NCI-H1694 treated with DMSO at 0.1 percent for 48 hours (cell line): ENCODE data around the gene MAP3K19.
"Not testable (repeated sequence)": the region's sequence is repeated elsewhere in the genome, so short reads cannot be mapped to it uniquely, and the experiment has no call there.

Experiments used
- DNase-seq: peaks from one replicate; lab custom pipeline; 2025; lab: John Stamatoyannopoulos, UW

Gene MAP3K19, protein sequence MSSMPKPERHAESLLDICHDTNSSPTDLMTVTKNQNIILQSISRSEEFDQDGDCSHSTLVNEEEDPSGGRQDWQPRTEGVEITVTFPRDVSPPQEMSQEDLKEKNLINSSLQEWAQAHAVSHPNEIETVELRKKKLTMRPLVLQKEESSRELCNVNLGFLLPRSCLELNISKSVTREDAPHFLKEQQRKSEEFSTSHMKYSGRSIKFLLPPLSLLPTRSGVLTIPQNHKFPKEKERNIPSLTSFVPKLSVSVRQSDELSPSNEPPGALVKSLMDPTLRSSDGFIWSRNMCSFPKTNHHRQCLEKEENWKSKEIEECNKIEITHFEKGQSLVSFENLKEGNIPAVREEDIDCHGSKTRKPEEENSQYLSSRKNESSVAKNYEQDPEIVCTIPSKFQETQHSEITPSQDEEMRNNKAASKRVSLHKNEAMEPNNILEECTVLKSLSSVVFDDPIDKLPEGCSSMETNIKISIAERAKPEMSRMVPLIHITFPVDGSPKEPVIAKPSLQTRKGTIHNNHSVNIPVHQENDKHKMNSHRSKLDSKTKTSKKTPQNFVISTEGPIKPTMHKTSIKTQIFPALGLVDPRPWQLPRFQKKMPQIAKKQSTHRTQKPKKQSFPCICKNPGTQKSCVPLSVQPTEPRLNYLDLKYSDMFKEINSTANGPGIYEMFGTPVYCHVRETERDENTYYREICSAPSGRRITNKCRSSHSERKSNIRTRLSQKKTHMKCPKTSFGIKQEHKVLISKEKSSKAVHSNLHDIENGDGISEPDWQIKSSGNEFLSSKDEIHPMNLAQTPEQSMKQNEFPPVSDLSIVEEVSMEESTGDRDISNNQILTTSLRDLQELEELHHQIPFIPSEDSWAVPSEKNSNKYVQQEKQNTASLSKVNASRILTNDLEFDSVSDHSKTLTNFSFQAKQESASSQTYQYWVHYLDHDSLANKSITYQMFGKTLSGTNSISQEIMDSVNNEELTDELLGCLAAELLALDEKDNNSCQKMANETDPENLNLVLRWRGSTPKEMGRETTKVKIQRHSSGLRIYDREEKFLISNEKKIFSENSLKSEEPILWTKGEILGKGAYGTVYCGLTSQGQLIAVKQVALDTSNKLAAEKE (N-terminal part only)

DNA sequence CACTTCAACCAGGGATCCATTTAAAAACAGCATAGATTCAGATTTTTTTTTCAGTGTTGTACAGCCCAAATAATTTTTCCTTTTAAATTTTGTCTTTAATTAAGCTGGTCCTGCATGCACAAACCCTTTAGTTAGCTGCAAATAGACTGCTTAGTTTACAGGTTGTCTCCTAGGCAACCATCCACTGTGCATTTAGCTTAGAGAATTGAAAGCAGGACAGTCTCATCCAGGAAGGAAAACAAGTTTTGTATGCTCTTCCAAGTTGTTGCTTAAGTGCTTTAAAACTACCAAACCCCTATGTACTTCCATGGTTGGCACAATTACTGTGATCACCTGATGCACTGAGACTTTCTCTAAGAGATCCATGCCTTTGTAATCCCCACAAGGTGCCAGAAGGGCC is at the start of gene MAP3K19:
TSS of gene MAP3K19 (minus strand) at position 148 of the 400 bp plus-strand sequence. CDS start 22,800 bp downstream, outside the sequence.
- DNase-seq = no peak

DNA sequence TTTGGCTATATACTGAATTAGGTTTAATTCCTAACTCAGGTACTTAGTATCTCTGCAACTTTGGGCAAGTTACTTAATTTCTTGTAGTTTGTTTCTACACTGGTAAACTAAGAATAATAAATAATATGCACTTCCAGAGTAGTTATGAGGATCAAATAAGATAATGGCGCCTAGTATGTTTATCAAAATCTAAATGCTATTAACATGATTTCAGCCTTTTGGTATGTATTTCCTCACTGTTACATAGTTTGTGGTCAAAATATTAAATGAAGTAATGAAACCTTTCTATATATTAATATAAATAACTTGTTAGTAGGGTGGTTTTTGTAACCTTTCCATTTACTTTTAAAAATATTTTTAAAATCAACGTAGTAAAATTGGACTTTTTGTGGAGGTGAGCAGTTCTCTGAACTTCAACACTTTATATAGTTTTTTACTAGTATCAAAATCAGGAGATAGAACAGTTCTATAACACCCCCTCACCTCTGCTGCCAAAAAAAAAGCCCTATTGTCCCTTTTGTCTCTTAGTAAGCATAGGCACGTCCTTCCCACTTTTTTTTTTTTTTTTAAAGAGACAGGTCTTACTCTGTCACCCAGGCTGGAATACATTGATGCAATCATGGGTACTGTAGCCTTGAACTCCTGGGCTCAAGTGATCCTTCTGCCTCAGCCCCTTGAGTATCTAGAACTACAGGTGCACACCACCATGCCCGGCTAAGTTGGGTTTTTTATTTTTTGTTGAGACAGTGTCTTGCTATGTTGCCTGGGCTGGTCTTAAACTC is 49.6 kb upstream of the MAP3K19 start:
- no peak for DNase-seq

DNA sequence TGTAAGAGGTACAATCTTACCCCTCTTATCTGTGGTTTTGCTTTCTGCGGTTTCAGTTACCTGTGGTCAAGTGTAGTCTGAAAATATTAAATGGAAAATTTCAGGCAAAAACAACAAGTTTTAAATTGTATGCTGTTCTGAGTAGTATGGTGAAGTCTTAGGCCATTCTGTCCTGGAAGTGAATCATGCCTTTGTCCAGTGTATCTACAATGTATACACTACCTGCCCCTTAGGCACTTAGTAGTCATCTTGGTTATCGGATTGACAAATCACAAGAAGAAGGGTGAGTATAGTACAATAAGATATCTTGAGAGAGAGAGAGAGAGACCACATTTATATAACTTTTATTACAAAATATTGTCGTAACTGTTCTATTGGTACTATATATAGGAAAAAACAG is 48.3 kb upstream of the MAP3K19 start:
- no peak for DNase-seq

DNA sequence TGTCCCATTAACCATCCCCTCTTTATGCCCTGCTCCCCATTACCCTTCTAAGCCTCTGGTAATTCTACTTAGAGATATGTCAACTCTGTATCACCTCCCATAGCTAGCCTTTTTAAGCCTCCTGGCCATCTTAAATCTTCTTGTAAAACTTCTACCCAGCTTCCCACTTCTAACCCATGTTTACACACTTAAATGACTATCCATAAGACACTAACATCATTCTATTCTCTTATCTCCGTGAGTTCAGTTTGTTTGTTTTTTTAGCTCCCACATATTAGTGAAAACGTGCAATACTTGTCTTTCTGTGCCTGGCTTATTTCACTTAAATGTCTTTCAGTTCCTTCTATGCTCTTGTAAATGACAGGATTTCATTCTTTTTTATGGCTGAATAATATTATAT is 47.3 kb upstream of the MAP3K19 start:
- no peak for DNase-seq

DNA sequence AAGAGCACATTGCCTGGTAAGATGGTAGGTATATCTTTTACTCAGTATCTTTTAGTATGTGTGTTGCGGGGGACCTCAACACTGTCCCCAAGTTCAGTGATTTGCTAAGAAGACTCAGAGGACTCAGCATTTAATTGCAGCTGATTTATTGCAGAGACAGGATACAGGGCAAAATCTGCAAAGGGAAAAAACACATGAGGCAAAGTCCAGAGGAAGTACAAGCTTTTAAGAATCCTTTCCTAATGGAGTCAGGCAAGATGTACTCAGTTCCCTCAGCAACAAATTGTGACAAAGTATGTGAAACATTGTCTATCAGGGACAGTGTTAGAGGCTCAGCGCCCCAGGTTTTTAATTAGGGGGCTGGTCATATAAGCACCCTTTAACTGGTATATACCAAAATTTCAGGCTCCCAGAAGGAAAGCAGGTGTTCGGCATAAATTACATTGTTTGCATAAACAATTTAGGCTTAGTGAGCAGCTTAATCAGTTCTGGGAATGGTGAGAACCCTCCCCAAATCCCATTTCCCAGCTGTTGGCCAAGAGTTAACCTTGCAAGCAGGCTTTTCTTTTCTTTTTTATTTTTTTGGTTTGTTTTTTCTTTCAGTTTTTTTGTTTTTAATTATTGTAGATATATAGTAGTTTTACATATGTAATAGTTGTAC is 46.6 kb upstream of the MAP3K19 start:
- no peak for DNase-seq

DNA sequence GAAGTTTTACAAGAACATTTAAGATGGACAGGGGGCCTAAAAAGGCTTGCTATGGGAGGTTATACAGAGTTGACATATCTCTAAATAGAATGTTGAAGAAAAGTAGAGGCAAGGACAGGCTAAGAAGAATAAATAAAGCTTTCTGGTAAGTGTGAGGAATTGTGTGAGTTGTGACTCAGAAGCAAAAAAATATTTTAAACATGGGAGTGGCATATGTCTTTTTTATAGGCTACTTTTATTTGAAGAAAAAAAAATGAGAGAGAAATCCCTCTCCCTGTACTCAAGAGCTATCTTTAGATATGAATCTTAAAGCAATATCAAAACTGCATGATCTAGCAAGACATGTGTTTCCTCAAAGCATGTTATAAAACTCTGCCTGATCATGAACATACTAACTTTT is 45.9 kb upstream of the MAP3K19 start:
- no peak for DNase-seq

DNA sequence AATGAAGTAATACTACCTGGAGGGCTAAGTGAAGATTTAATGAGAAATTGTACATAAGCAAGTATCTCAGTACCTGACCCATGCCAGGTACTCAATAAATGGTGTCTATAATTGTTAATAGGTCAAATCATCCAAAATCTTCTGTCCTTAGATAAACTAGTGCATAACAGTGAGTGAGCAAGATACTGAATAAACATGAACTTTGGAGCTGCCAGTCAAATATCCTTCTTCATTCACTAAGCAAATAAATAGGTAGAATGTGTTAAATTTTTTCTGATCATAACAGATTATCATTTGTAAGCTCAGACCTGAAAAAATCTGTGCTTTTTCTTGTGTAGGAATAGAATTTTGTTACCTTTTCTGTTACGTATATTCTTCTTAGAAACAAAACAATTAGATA is 44.4 kb upstream of the MAP3K19 start:
- DNase-seq = no peak

DNA sequence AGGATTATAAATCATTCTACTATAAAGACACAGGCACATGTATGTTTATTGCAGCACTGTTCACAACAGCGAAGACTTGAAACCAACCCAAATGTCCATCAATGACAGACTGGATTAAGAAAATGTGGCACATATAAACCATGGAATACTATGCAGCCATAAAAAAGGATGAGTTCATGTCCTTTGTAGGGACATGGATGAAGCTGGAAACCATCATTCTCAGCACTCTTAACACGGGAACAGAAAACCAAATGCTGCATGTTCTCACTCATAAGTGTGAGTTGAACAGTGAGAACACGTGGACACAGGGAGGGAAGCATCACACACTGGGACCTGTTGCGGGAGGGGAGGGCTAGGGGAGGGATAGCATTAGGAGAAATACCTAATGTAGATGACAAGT is 42.4 kb upstream of the MAP3K19 start:
- not testable (repeated sequence) for DNase-seq

DNA sequence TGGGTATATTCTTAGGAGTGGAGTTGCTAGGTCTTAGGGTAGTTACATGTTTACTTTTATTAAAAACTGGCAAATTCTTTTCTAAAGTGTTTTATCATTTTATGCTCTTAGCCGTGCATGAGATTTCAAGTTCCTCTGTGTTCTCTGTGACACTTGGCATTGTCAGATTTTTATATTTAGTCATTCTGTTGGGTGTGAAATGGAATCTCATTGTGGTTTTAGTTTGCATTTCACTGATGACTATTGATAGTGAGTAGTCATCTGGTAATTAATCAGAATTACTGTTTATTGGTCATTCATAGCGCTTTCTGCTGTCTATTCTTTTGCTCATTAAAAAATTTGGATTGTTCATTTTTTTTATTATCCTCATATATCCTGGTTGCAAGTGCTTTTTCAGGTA is 39.0 kb upstream of the MAP3K19 start:
- no peak for DNase-seq

DNA sequence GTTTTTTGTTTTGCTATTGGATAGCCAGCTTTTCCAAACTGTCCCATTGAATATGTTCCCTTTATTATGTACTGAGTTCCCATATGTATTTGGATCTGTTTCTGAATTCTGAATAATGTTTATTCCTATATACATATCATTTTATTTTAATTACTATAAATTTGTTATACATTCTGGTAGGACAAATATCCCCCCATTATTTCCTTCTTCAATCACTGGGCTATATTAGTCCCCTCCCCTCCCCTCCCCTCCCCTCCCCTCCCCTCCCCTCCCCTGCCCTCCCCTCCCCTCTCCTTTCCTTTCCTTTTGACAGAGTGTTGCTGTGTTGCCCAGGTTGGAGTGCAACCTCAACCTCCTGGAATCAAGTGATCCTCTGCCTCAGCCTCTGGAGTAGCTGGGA is 31.2 kb upstream of the MAP3K19 start:
- DNase-seq = no peak

DNA sequence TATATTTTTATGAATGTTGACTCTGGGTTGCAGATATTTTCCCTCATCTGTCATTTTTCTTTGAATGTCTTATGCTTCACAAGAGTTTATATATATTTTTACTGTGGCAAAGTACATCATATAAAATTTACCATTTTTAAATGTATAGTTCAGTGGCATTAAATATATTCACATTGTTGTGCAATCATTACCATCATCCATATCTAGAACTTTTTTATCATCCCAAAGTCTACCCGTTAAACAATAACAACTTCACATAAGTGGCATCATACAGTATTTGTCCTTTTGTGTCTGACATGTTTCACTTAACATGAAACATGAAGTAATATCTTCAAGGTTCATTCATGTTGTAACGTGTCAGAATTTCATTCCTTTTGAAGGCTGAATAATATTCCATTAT is 29.3 kb upstream of the MAP3K19 start:
- DNase-seq = no peak

DNA sequence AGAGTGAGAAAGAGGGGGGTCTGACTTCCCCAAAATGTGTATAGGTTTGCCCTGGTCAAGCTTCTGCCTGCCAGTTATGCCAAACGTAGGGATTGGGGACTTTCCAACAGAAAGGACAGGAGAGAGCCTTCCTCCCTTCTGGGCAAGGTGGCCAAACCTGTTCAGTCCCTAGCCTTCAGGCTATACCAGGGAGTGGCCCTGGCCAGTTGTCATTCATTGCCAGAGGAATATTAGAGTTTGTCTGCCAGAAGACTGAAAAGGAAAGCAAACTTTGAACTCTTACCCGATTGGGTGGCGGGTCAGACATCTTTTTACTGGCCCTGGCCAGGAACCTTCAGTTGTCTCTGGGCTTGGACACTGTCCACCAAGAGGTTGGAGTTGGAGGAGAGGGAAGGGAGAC is 27.0 kb upstream of the MAP3K19 start:
- no peak for DNase-seq

DNA sequence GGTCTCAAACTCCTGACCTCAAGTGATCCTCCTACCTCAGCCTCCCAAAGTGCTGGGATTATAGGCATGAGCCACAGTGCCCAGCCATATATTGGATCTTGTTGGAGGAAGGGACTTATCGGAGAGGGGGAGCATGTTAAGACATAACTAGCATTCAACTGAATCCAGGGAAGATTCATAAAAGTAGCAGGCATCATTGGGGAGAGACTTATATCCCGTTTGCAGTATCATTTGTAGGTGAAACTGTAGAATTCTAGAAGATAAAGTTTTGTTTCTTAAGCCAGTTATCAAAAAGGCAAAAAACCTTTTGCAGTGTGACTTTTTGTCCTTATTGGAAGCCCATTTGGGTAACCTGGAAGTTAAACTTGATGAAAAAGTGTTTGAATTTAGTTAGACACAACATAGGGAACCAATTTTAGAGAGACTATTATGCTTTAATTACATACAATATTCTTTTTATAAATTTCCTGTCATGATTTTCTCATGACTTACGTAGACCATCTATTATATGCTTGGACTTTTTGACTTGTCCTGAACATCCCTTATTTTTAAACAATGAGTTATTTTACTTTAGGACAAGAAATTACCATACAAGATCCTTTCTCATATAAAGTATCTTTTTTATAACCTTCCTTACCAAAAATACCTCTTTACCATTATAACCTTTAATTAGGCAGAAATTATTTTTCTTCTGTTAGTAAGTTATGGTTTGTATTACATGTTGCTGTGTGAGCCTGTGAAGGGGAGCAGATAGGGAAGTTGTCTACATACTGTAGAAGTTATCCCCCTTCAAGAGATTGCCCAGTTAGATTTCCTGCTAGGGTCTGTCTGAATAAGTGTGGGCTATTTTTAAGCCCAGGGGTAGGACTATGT is 25.1 kb upstream of the MAP3K19 start:
- no peak for DNase-seq

DNA sequence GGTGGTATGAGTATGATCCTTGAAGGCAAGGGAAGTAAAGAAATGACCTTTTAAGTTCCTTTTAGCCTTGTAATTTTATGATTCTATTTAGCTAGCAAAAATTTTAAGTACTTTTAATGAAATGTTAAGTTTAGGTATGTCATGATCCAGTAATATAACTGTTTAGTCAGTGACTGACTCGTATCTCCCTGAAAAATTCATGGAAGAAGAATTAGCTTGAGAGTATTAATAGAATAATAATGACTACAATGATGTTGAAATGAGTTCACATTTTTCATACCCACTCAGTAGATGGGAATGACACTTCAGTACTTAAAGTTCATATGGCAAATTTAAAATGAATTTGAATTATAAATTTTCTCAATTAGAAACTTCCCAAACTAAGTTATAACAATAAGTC is 19.5 kb upstream of the MAP3K19 start:
- DNase-seq = no peak

DNA sequence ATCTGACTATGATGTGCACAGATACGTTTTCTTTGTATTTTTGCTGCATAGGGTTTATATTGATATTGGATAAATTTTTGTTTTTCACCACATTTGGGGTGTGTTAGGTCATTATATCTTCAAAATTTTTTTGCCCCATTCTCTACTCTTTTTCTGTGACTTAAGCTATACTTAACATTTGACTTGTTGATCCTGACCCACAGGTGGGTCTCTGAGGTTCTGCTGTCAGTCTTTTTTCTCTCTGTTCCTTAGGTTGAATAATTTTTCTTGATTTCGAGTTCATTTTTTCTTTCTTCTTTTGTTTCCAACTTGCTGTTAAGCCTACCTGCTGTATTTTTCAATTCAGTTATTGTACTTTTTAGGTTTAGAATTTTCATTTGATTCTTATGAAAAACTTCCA is 16.9 kb upstream of the MAP3K19 start:
- DNase-seq = no peak

DNA sequence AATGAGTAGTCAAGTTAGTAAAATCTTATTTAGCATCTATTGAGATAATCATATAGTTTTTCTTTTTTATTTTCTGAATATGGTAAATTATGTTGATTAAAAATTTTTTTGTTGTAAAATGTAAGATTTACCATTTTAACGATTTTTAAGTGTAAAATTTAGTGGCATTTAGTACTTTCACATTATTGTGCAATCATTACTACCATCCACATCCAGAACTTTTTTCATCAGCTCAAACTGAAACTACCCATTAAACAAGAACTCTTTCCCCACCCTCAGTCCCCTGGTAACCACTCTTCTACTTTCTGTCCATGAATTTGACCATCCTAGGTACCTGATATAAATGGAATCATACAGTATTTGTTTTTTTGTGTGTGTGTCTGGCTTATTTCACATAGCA is 16.0 kb upstream of the MAP3K19 start:
- no peak for DNase-seq

DNA sequence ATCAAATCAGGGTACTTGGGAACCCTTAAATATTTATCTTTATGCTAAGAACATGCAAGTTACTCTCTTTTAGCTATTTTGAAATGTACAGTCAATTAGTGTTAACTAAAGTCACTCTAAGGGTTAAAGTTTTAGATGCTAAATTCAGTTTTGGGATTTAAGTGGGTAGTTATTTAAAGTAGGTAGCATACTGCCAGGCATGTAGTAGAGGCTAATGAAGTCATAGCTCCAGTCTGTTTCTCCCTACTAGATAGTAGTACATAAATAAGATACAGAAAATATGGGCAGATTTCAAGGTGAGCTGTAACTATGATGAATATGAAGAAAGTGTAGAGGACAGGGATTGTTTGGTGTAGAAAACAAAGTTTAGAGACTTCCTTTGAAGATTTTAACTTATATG is 12.3 kb upstream of the MAP3K19 start:
- DNase-seq = no peak

DNA sequence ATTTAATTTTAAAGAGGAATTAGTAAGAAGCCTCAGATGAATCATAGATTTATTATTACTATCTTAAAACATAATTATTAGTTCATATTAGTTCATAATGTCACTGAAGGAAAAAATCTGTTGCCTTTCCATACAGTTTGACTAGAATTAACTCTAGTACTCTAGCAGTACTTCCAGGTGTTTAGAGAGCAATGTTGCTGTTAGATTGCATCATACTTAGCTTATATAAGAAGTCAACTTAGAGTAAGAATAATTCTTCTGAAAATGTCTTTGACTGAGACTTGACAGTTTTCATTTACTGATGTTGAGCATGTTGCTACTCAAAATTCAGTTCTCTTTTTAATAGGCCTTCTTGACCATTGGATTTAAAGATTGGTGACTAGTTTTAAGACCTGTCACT is 9.5 kb upstream of the MAP3K19 start:
- no peak for DNase-seq

DNA sequence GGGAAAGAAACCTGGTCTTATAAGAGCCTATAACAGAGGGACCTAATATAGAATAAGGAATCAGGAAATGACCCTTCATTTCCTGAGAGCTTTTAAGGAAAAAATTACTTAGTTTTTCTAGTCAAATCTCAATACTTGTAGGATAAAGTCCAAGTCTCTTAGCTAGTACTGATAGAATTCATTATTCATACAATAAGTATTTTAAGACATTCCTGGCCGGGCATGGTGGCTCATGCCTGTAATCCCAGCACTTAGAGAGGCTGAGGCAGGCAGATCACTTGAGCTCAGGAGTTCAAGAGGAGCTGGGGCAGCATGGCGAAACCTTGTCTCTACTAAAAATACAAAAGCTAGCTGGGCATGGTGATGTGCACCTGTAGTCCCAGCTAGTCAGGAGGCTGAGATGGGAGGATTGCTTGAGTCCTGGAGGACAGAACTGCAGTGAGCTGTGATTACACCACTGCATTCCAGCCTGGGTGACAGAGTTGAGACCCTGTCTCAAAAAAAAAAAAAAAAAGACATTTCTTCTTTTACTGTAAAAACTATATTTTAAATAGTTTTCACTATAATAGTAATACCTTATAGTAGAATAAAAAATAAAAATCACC is 8.0 kb upstream of the MAP3K19 start:
- DNase-seq = no peak

DNA sequence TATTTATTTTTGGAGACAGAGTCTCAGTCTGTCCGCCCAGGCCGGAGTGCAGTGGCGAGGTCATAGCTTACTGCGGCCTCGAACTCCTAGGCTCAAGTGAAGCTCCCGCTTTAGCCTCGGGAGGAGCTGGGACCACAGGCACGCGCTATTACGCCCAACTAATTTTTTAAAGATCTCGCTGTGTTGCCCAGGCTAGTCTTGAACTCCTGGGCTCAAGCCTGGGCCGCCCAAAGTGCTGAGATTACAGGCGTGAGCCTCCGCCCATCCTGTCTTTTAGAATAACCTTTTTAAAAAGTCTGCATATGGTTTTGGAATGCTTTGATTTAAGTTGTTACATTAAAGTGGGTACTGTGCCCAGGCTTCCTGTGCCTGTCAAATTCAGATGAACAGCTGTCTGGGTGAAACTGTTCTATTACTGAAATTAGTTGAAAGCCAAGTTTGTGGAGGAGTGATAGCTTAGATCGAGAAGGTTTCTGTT is 5.8 kb upstream of the MAP3K19 start:
- no peak for DNase-seq
